Neuronal stem cell (in vitro differentiated cells): ENCODE measurements around the gene METAP1.
"Not testable (repeated sequence)": the region's sequence is repeated elsewhere in the genome, so short reads cannot be mapped to it uniquely, and the experiment has no call there.

Source experiments
- DNase-seq: peaks from one replicate; pipeline ENCODE4 v3.0.0-alpha.2; 2013; ENCODE audit warnings: low spot score
- H2AFZ ChIP-seq: one replicate; pipeline ENCODE4 v1.6.1; 2013; ENCODE audit warnings: mild to moderate bottlenecking, low read length, inconsistent platforms
- H2AK5ac ChIP-seq: 2 replicates; pipeline ENCODE4 v1.6.1; 2013; ENCODE audit warnings: low read depth, mild to moderate bottlenecking, inconsistent platforms, low read length, moderate library complexity, mixed read lengths
- H2BK120ac ChIP-seq: 2 replicates; pipeline ENCODE4 v1.6.1; 2013; ENCODE audit warnings: low read depth, mild to moderate bottlenecking, inconsistent platforms, low read length, moderate library complexity, mixed read lengths
- H2BK12ac ChIP-seq: one replicate; pipeline ENCODE4 v1.6.1; 2013; ENCODE audit warnings: low read length, inconsistent platforms
- H2BK15ac ChIP-seq: 2 replicates; pipeline ENCODE4 v1.6.1; 2013; ENCODE audit warnings: mild to moderate bottlenecking, low read length, inconsistent platforms, mixed read lengths
- H2BK5ac ChIP-seq: one replicate; pipeline ENCODE4 v1.6.1; 2013; ENCODE audit warnings: inconsistent platforms, mild to moderate bottlenecking, low read length, moderate library complexity
- H3K14ac ChIP-seq: one replicate; pipeline ENCODE4 v1.6.1; 2013; ENCODE audit warnings: low read length, inconsistent platforms
- H3K18ac ChIP-seq: 2 replicates; pipeline ENCODE4 v1.6.1; 2013; ENCODE audit warnings: low read length, inconsistent platforms
- H3K23ac ChIP-seq: 2 replicates; pipeline ENCODE4 v1.6.1; 2013; ENCODE audit warnings: low read depth, mild to moderate bottlenecking, mixed read lengths, low read length, inconsistent platforms; ENCODE audit not compliant: poor library complexity
- H3K27ac ChIP-seq: replicated peaks from 3 replicates; pipeline ENCODE4 v1.5.1; 2013; ENCODE audit warnings: low read length, inconsistent platforms
- H3K27me3 ChIP-seq, 3 experiments: 2 replicates each; pipeline ENCODE4 v1.6.1; 2013; ENCODE audit warnings: low read length in 3 of 3, mild to moderate bottlenecking in 2 of 3, inconsistent platforms in 1 of 3, low read depth in 1 of 3, mixed read lengths in 1 of 3, moderate library complexity in 1 of 3; ENCODE audit not compliant: control insufficient read depth in 3 of 3, insufficient read depth in 3 of 3
- H3K36me3 ChIP-seq, 2 donors: replicated peaks in 1 of 2; 2 replicates each; pipeline ENCODE4 v1.6.1; 2013; ENCODE audit warnings: low read length in 2 of 2; ENCODE audit not compliant: control insufficient read depth in 2 of 2, insufficient read depth in 2 of 2
- H3K4ac ChIP-seq: 2 replicates; pipeline ENCODE4 v1.6.1; 2013; ENCODE audit warnings: inconsistent platforms, mild to moderate bottlenecking, low read length, moderate library complexity
- H3K4me1 ChIP-seq, 2 donors: 1 replicate in 1 of 2; 2 replicates in 1 of 2; pipeline ENCODE4 v1.6.1; 2013; ENCODE audit warnings: low read length in 2 of 2, low read depth in 1 of 2; ENCODE audit not compliant: control insufficient read depth in 2 of 2, insufficient read depth in 1 of 2
- H3K4me2 ChIP-seq: one replicate; pipeline ENCODE4 v1.6.1; 2013; ENCODE audit warnings: mild to moderate bottlenecking, low read length, inconsistent platforms; ENCODE audit not compliant: insufficient read depth, poor library complexity, severe bottlenecking
- H3K4me3 ChIP-seq, 2 donors: 2 replicates each; pipeline ENCODE4 v1.5.1; 2013; ENCODE audit warnings: low read length in 2 of 2, mild to moderate bottlenecking in 2 of 2, inconsistent platforms in 1 of 2, moderate library complexity in 1 of 2
- H3K79me1 ChIP-seq: one replicate; pipeline ENCODE4 v1.6.1; 2013; ENCODE audit warnings: low read depth, mild to moderate bottlenecking, inconsistent platforms, low read length, moderate library complexity
- H3K9ac ChIP-seq: one replicate; pipeline ENCODE4 v1.6.1; 2013; ENCODE audit warnings: mild to moderate bottlenecking, low read depth, low read length, inconsistent platforms; ENCODE audit not compliant: poor library complexity
- H3K9me3 ChIP-seq, 2 donors: replicated peaks in 1 of 2; 2 replicates each; pipeline versions ENCODE3 to v1.6.1; 2013; ENCODE audit warnings: low read length in 2 of 2, mild to moderate bottlenecking in 2 of 2, inconsistent platforms in 1 of 2, low read depth in 1 of 2, mixed read lengths in 1 of 2, moderate library complexity in 1 of 2; ENCODE audit not compliant: control insufficient read depth in 2 of 2, insufficient read depth in 1 of 2
- H4K8ac ChIP-seq: one replicate; pipeline ENCODE4 v1.6.1; 2013; ENCODE audit warnings: low read depth, mild to moderate bottlenecking, inconsistent platforms, low read length, moderate library complexity
- H4K91ac ChIP-seq: one replicate; pipeline ENCODE4 v1.6.1; 2013; ENCODE audit warnings: low read length, low read depth, mild to moderate bottlenecking, inconsistent platforms; ENCODE audit not compliant: poor library complexity
- WGBS, 2 donors: extraction: QIAGEN DNeasy Blood & Tissue Kit; methylation state at CpG; one replicate each; pipeline ENCODE4 v1.1.7; 2013; ENCODE audit warnings: missing lambda C conversion rate in 2 of 2, mixed read lengths in 1 of 2; ENCODE audit not compliant: insufficient read length in 2 of 2, insufficient replicate concordance in 1 of 2; ENCODE audit errors: extremely low coverage in 2 of 2; 5-methylcytosine and 5-hydroxymethylcytosine counted together

METAP1 gene

GRCh38 chr4:99059550-99059949, 64.0 kb downstream of the METAP1 start:
- Histone ChIP-seq H2AFZ (no peak overlapping the region), H2BK120ac (no peak overlapping the region), H3K27ac (no peak overlapping the region), H3K4me2 (no peak overlapping the region), H2BK5ac (no peak overlapping the region), H3K4me1 (peaks cover 0 to 2% of the 10 kb centered on the region in 2 donors), H4K8ac (no peak overlapping the region), H4K91ac (no peak overlapping the region), H3K9ac (no peak overlapping the region), H3K36me3 (peaks cover 10 to 88% of the 10 kb centered on the region in 2 donors), H2BK15ac (no peak overlapping the region), H3K27me3 (no peaks in the 10 kb centered on the region), H3K79me1 (no peaks in the 10 kb centered on the region), H3K18ac (no peak overlapping the region), H2BK12ac (no peak overlapping the region), H3K4ac (no peak overlapping the region), H2AK5ac (no peak overlapping the region), H3K23ac (no peak overlapping the region), H3K14ac (no peak overlapping the region), H3K9me3 (no peaks in the 10 kb centered on the region), H3K4me3 (no peak overlapping the region)
- WGBS, 2 donors, result no CpG with 5 or more reads among the region's 1 CpG
- no peak for DNase-seq

- H3K9ac ChIP-seq, result no peak overlapping the region
- no peaks in the 10 kb centered on the region for H3K79me1 ChIP-seq
- no peak overlapping the region for H2AK5ac ChIP-seq
- H2BK15ac ChIP-seq, result no peak overlapping the region
- no peak for DNase-seq
- H3K14ac ChIP-seq, result no peak overlapping the region
- no peak overlapping the region for H2AFZ ChIP-seq
- no peak overlapping the region for H3K4me2 ChIP-seq
- no peak overlapping the region for H2BK12ac ChIP-seq
- H3K27ac ChIP-seq, result no peak overlapping the region
- H3K9me3 ChIP-seq, result no peaks in the 10 kb centered on the region
- H3K23ac ChIP-seq, result no peak overlapping the region
- no peak overlapping the region for H4K8ac ChIP-seq
- H2BK5ac ChIP-seq, result no peak overlapping the region
- H3K36me3 ChIP-seq, result peaks cover 10 to 88% of the 10 kb centered on the region in 2 donors
- no peak overlapping the region for H3K4me3 ChIP-seq
- H3K4ac ChIP-seq, result no peak overlapping the region
- H4K91ac ChIP-seq, result no peak overlapping the region
- WGBS, 2 donors, result no CpG with 5 or more reads among the region's 8 CpGs
- H3K27me3 ChIP-seq, result no peaks in the 10 kb centered on the region
- H3K4me1 ChIP-seq, result no peaks in the 10 kb centered on the region
- no peak overlapping the region for H2BK120ac ChIP-seq
- no peak overlapping the region for H3K18ac ChIP-seq
Observed at GRCh38 chr4:99061048-99061700, 65.7 kb downstream of the METAP1 start.

GRCh38 chr4:99062120-99062519, 66.6 kb downstream of the METAP1 start:
- H3K9me3 ChIP-seq, result no peaks in the 10 kb centered on the region
- H3K18ac ChIP-seq, result no peak overlapping the region
- H3K27ac ChIP-seq, result no peak overlapping the region
- no peak overlapping the region for H2AK5ac ChIP-seq
- no CpG with 5 or more reads among the region's 4 CpGs for WGBS, 2 donors
- no peak overlapping the region for H4K8ac ChIP-seq
- H2BK5ac ChIP-seq, result no peak overlapping the region
- H3K4me1 ChIP-seq, result no peaks in the 10 kb centered on the region
- no peak for DNase-seq
- H2BK120ac ChIP-seq, result no peak overlapping the region
- no peak overlapping the region for H2BK12ac ChIP-seq
- no peak overlapping the region for H3K23ac ChIP-seq
- no peaks in the 10 kb centered on the region for H3K27me3 ChIP-seq
- peaks cover 10 to 94% of the 10 kb centered on the region in 2 donors for H3K36me3 ChIP-seq
- no peak overlapping the region for H3K4me3 ChIP-seq
- H3K79me1 ChIP-seq, result no peaks in the 10 kb centered on the region
- no peak overlapping the region for H3K9ac ChIP-seq
- H2BK15ac ChIP-seq, result no peak overlapping the region
- no peak overlapping the region for H3K4ac ChIP-seq
- no peak overlapping the region for H2AFZ ChIP-seq
- H4K91ac ChIP-seq, result no peak overlapping the region
- H3K14ac ChIP-seq, result no peak overlapping the region
- H3K4me2 ChIP-seq, result no peak overlapping the region

- not testable (repeated sequence) for H3K4me3 ChIP-seq, H4K91ac ChIP-seq, H3K4me1 ChIP-seq, H3K4ac ChIP-seq, H3K79me1 ChIP-seq, H2AK5ac ChIP-seq, H4K8ac ChIP-seq, H2AFZ ChIP-seq, H3K27ac ChIP-seq, H3K9ac ChIP-seq, DNase-seq, H2BK5ac ChIP-seq, H3K4me2 ChIP-seq, H2BK120ac ChIP-seq, H3K27me3 ChIP-seq, H3K18ac ChIP-seq, H2BK15ac ChIP-seq, H3K9me3 ChIP-seq, H2BK12ac ChIP-seq, H3K23ac ChIP-seq, H3K14ac ChIP-seq
- no CpG with 5 or more reads among the region's 2 CpGs for WGBS, 2 donors
- peaks cover 4 to 92% of the 10 kb centered on the region in 2 donors for H3K36me3 ChIP-seq
Observed at GRCh38 chr4:99065521-99065920, 70.0 kb downstream of the METAP1 start.
